Right hindlimb (tissue), 1 donor: ENCODE data around the gene FSD1L.
"Not testable (repeated sequence)": the region's sequence is repeated elsewhere in the genome, so short reads cannot be mapped to it uniquely, and the experiment has no call there.

ENCODE experiments used
- DNase-seq: peaks from one replicate; pipeline ENCODE4 v3.0.0-alpha.2; 2018

The FSD1L gene

GRCh38 chr9:105579952-105580351, 132.1 kb downstream of the FSD1L start:
- not testable (repeated sequence) for DNase-seq

DNA sequence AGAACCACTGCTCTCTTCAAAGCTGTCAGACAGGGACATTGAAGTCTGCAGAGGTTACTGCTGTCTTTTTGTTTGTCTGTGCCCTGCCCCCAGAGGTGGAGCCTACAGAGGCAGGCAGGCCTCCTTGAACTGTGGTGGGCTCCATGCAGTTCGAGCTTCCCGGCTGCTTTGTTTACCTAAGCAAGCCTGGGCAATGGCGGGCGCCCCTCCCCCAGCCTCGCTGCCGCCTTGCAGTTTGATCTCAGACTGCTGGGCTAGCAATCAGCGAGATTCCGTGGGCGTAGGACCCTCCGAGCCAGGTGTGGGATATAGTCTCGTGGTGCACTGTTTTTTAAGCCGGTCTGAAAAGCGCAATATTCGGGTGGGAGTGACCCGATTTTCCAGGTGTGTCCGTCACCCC, 133.7 kb downstream of the FSD1L start:
- DNase-seq: not testable (repeated sequence)

DNA sequence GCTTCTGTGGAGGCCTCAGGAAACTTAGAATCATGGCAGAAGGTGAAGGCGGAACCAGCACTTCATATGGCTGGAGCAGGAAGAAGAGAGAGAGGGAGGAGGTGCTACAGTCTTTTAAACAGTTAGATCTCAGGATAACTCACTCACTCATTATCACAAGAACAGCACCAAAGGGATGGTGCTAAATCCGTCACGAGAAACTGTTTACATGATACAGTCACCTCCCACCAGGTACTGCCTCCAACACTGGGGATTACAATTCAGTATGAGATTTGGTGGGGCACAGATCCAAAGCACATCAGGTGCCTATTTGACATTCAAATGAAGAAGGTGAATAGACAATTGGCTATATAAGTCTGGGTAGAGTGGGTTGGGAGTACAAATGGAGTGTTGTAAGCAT, 145.3 kb downstream of the FSD1L start:
- DNase-seq: no peak
